GM12892 (cell line): ENCODE results near the gene CFAP221. TPM values are rescaled to one million over a fixed set of nuclear protein-coding genes. Genes with fewer than 3 reads are reported as not detected.

Experiments used
- DNase-seq: peaks from one replicate; pipeline ENCODE4 v3.0.0; 2011; ENCODE audit not compliant: insufficient read length
- FAIRE-seq: peaks from 2 replicates; lab custom pipeline; 2011; peaks lifted over from hg19 to GRCh38; lab: Jason Lieb, UNC
- POLR2A ChIP-seq: IDR thresholded peaks from 2 replicates; pipeline ENCODE4 v1.6.1; 2011; ENCODE audit warnings: low read depth, low read length, control low read depth
- POLR2AphosphoS5 ChIP-seq: IDR thresholded peaks from 2 replicates; pipeline ENCODE4 v1.6.1; 2011; ENCODE audit warnings: low read depth, low read length, control low read depth
- TAF1 ChIP-seq: IDR thresholded peaks from 2 replicates; pipeline ENCODE4 v1.6.1; 2011; ENCODE audit warnings: low read depth, mild to moderate bottlenecking, control low read depth, low read length, borderline replicate concordance
- polyA plus RNA-seq: library from polyadenylated mRNA; unstranded; fragments of >200 nt; gene quantifications from one replicate; pipeline ENCODE4 v1.2.1, GENCODE V29; 2012; ENCODE audit warnings: missing spikeins, inconsistent platforms; ENCODE audit not compliant: missing spikeins

CFAP221 gene
- not detected for polyA plus RNA-seq

GRCh38 chr2:119544075-119544938 lies at the start of gene CFAP221:
CFAP221 (plus strand) TSS chr2:119544449; CDS start chr2:119546132, 1,683 bp downstream.
- FAIRE-seq (no peak), DNase-seq (peak; percentile 19)
- TF ChIP-seq POLR2AphosphoS5 (no peak), TAF1 (no peak), POLR2A (no peak)

GRCh38 chr2:119495948-119496347 lies 48.3 kb upstream of the CFAP221 start:
- no peak for FAIRE-seq
- no peak for TF ChIP-seq TAF1
- no peak for TF ChIP-seq POLR2A
- TF ChIP-seq POLR2AphosphoS5 = no peak
- no peak for DNase-seq

GRCh38 chr2:119496682-119497081 lies 47.6 kb upstream of the CFAP221 start:
- FAIRE-seq = no peak
- no peak for DNase-seq
- TF ChIP-seq POLR2A = no peak
- TF ChIP-seq TAF1 = no peak
- TF ChIP-seq POLR2AphosphoS5 = no peak

- FAIRE-seq (no peak), DNase-seq (no peak)
- TF ChIP-seq TAF1 (no peak), POLR2A (no peak), POLR2AphosphoS5 (no peak)
These were observed 35.5 kb upstream of the CFAP221 start for GRCh38 chr2:119508756-119509155.

- DNase-seq (no peak), FAIRE-seq (no peak)
- TF ChIP-seq POLR2A (no peak), POLR2AphosphoS5 (no peak), TAF1 (no peak)
These were observed 32.3 kb upstream of the CFAP221 start for GRCh38 chr2:119511989-119512388.

GRCh38 chr2:119512946-119513345 lies 31.3 kb upstream of the CFAP221 start:
- no peak for DNase-seq
- TF ChIP-seq TAF1 (no peak), POLR2A (no peak), POLR2AphosphoS5 (no peak)
- FAIRE-seq = no peak

GRCh38 chr2:119513832-119514231 lies 30.4 kb upstream of the CFAP221 start:
- FAIRE-seq = no peak
- TF ChIP-seq TAF1 (no peak), POLR2A (no peak), POLR2AphosphoS5 (no peak)
- DNase-seq = no peak

- TF ChIP-seq TAF1 (no peak), POLR2AphosphoS5 (no peak), POLR2A (no peak)
- DNase-seq = no peak
- FAIRE-seq = no peak
These were observed 28.1 kb upstream of the CFAP221 start for GRCh38 chr2:119516121-119516520.

GRCh38 chr2:119517433-119517832 lies 26.8 kb upstream of the CFAP221 start:
- TF ChIP-seq POLR2AphosphoS5 (no peak), TAF1 (no peak), POLR2A (no peak)
- FAIRE-seq (peak; percentile 86), DNase-seq (peak; percentile 50)

GRCh38 chr2:119518401-119519056 lies 25.7 kb upstream of the CFAP221 start:
- TF ChIP-seq POLR2AphosphoS5 (no peak), POLR2A (no peak), TAF1 (no peak)
- FAIRE-seq (no peak), DNase-seq (no peak)

GRCh38 chr2:119519057-119519408 lies 25.2 kb upstream of the CFAP221 start:
- DNase-seq (no peak), FAIRE-seq (no peak)
- TF ChIP-seq POLR2AphosphoS5 = no peak
- no peak for TF ChIP-seq POLR2A
- no peak for TF ChIP-seq TAF1

- no peak for DNase-seq
- TF ChIP-seq POLR2A (no peak), TAF1 (no peak), POLR2AphosphoS5 (no peak)
- FAIRE-seq = no peak
These were observed 23.4 kb upstream of the CFAP221 start for GRCh38 chr2:119520696-119521432.
